Raji (cell line): ENCODE measurements around the gene MARK1.

Experiments
- POLR2A ChIP-seq: IDR thresholded peaks from 2 replicates; pipeline ENCODE4 v1.6.1; 2011; ENCODE audit warnings: low read depth, low read length, control low read depth; ENCODE audit not compliant: insufficient read depth

Gene MARK1

GRCh38 chr1:220516014-220516721 lies 11.8 kb upstream of the MARK1 start:
- no peak for TF ChIP-seq POLR2A

- TF ChIP-seq POLR2A: no peak
These were observed 11.3 kb upstream of the MARK1 start for GRCh38 chr1:220516722-220517042.

DNA sequence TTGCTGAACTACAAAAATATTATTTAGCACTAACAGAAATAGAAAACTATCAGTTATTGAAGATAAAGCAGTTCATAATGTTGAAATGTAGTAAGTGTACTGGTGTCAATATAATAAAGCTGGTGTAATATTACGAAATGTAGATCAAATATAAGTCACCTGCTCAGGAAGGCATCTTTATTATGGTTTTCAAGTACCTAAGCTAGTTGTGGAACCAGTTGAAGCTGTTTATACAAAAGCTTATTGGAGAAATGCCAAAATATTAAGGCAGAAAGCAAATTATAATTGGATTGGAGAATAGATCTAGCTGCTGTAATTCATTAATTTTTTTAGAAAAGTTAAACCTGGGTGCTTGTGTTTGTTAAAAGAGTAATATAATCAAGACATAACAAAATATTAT lies 6.2 kb upstream of the MARK1 start:
- no peak for TF ChIP-seq POLR2A

DNA sequence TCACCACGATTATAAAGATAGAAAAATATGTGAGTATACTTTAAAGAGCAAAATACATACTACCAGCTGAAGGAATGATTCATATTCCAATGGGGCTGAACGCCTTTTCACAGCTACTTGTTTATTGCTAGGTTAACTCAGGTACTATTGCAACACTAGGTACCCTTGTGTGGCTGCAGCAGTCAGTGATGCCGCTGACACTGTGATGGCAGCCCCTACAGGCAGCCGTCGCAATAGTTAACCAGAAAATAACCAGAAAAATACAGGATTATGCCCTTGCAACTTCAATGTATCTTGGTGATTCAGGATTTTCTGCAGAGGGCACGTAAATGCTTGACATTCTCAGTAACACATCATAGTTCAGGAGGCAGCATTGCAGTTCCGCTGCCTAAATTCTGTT lies 1.6 kb upstream of the MARK1 start:
- no peak for TF ChIP-seq POLR2A

DNA sequence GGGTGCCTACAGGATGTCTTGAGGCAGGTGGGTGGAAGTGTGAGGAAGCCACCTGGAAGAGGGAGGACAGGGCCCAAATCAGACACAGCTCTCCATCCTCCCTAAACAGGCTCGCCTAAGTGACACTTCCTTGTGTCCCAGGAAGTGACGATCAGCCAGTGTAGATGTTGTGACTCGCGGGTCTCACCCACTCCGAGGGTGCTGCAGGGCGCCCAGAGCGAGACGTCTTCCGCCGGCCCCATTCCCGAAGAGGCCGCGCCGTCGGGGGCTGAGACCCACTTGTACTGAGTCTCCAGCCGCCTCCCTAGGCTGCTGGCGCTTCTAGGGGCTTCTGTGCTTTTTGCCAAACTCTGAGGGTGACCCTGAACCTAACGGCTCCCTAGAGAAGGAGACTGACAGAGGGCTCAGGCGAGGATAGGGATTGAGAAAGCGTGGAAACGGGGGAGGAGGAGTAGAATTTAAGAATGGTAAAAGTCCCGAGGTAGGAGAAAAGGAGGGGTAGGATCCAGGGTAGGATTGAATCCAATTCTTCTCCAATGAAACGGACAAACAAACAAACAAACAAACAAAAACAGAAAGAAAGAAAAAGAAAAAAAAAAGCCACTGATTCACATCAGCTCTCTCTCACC lies 543 bp upstream of the MARK1 start:
- no peak for TF ChIP-seq POLR2A

DNA sequence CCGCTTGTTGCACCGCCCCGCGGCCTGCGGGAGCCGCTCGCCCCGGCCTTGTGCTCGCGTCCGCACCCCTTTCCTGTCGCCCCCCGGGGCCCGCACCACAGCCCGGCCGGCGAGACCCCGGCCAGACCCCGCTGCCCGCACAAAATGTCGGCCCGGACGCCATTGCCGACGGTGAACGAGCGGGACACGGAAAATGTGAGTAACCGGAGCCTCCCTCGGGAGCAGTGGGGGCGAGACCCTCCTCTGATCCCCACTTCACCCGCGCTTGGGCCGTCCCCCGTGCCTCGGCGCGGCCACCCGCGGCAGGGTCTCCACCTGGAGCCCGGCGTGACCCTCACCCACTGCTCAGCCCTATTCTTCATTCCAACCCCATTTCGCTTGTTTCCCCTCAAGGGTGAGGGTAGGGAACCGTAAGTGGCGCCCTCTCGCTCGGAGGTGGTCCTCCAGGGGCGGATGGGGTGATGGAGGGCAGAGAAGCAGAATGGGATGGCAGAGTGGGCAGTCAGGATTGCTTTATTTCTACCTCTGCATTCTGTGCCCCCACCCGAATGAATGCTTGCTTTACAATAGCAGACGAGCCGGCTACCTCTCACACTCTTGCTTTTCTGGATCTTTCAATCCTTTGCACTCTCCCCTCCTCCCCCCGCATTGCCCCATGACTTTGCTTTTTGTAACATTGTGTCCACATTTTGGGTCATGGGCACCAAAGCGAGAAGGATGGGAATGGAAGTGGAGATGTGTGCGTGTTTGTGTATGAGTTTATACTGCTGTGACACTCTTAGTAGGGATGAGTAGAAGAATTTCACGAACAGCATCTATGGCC lies 954 bp downstream of the MARK1 start:
- no peak for TF ChIP-seq POLR2A

DNA sequence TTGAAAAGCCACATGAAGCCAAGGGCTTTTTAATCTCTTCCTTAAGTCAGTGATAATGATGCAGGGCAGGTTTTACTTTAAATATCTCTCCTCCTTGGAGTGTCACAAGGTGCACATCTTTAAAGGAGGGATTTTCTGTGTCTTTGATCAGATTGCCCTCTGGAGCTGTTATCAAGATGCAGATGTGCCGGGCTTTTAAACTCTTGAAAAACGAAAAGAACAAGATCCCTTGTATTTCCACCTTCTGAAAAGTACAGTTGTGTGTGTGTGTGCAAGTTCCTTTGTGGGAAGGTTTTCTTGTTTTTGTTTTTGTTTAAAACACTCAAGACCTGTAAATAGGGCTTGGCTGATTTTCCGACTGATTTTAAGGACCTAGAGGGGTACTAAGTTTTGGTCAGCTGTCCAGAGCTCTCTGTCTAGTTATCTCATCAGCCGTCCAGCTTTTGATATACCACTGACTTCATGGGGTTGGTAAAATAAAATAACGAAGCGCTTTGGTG lies 1.6 kb downstream of the MARK1 start:
- no peak for TF ChIP-seq POLR2A

DNA sequence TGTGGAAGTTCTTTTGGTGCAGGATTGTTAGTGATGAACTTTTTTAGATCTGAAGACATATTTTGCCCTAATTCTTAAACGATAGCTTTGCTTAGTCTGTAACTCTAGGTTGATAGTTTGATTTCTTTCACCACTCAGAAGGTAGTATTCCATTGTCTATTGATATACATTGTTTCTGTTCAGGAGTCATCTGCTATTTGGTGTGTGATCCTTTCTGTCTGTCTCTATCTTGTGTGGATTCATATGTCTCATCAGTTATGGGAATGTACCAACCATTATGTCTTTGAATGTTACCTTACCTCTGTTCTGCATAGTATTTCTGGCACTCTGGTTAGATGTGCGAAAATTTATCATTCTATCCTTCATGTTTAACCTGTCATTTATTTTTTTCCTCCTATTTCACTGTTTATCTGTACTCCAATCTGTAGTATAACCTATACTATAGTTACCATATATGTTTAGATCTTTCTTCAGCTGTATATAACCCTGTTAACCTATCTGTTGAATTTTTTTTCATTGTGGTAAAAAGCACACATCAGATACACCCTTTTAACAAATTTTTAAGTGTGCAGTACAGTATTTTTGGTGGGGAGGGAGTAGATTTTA lies 5.7 kb downstream of the MARK1 start:
- no peak for TF ChIP-seq POLR2A

DNA sequence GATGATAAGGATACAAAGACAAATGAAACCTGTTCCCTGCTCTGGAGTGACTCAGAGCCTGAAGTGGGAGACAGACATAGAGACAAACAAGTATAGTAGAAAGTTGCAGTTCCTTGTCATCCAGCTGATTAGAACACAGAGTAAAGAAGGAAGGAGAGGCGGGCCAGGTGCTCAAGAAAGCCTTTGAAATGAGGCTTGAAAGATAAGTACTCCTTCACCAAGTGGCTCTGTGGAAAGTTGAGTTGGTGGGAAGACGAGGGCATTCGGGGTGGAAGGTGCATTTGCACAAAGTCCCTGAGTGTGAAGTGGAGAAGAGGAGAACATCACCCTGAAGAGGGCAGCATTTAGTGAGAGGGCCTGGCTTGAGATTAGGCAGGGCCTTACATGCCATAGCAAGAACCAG lies 17.0 kb downstream of the MARK1 start:
- no peak for TF ChIP-seq POLR2A

GRCh38 chr1:220550811-220551399 lies 23.0 kb downstream of the MARK1 start:
- no peak for TF ChIP-seq POLR2A

DNA sequence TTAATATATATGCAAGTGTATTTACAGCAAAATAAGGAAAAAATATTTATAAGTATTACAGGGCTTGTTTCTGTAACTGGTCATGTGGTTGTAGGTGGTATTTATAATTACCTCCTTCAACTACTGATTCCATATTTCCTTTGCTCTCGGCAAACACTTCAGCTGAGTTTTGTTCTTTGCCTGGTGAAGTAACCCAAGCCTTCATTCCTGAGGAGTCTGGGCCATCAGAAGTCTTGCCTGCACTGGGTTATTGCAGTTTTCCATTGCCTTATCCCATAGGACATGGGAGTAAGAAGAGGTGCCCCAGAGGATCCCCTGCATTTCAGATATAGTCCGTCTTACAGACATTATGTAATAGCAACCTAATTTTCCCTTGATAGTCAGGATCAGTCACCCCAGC lies 23.8 kb downstream of the MARK1 start:
- no peak for TF ChIP-seq POLR2A

- no peak for TF ChIP-seq POLR2A
These were observed 24.8 kb downstream of the MARK1 start for GRCh38 chr1:220552672-220553260.

DNA sequence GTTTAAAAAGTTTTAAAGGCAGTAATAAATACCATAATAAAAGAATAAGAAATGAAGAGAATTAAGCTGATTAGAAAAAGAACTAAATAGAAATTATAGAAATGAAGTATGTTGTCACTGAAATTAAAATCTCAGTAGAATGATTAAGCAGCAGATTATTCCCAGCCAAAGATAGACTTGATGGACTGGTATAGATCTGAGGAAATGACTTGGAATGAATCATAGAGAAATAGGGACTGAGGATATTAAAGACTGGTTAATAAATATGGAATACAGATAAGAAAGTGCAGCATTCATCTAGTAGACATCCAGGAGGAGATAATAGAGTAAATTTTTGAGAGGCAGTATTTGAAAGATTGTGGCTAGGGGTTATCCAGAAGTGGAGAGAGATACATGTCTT lies 28.7 kb downstream of the MARK1 start:
- no peak for TF ChIP-seq POLR2A

GRCh38 chr1:220563564-220563963 lies 35.6 kb downstream of the MARK1 start:
- no peak for TF ChIP-seq POLR2A

DNA sequence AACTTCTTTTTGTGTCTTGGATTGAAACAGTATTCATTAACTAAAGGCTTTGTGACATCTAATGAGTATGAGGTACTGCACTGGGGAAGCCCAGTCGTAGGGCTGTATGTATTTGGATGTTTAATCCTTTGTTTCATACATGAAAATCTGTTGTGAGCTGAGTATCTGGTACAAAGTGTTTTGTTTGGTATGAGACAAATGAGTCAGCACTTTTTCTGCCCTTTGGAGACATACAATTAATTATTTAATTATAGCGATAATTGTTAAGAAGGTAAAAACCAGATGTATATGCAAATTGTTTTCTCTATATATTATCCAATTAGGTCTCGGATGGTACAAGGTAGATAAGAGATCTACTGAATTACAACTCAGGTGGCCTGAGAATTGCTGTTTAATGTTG lies 36.3 kb downstream of the MARK1 start:
- no peak for TF ChIP-seq POLR2A

DNA sequence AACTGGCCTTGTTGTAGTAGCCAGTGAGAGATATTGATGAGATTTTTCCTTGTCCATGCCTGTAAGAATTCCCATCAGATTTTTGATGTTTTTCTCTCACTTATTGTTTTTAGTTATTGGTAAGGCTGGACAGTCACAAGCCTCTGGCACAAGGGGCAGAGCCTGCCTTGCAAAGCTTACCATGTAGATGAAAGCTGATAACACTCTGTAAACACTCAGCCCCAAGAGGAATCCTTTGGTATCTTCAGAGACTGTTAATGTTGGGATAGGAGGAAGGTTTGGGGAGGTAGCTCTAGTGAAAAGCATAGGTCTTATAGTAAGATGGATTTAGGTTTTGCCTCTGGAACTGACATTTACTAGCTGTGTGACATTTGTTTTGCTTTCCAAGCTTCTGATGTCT lies 37.7 kb downstream of the MARK1 start:
- no peak for TF ChIP-seq POLR2A

DNA sequence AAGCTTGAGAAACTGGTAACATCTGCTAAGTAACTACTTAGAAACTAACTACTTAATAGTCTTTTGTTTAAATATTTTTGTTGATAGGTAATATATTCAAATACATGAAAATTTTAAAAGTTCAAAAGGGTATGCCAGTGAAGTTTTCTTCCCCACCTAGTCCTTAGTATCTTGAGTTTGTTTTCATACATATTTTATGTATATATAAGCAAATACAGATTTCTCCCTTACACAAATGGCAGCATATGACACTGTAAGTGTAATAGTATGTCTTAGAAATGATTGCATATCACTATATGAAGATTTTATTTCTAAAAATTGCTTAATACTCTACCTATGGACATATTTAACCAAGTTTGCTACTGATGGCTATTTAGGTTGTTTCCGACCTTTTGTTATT lies 38.9 kb downstream of the MARK1 start:
- TF ChIP-seq POLR2A: no peak
